GM12878 (cell line): Measurements from ENCODE around the gene C21orf58.

Experiments used
- EGR1 ChIP-seq, 2 experiments: IDR thresholded peaks; 1 replicate in 1 of 2; 2 replicates in 1 of 2; pipeline ENCODE4 v1.6.1; 2011 to 2012; ENCODE audit warnings: low read depth in 2 of 2, low read length in 2 of 2, borderline replicate concordance in 1 of 2, mild to moderate bottlenecking in 1 of 2, moderate library complexity in 1 of 2
- EP300 ChIP-seq, 2 experiments: fragments of 150-350 bp in 1 of 2; IDR thresholded peaks; 2 replicates each; pipeline ENCODE4 v1.6.1; 2011 to 2012; ENCODE audit warnings: low read depth in 2 of 2, low read length in 2 of 2, borderline replicate concordance in 1 of 2, improper control_type of control experiment in 1 of 2, inconsistent platforms in 1 of 2; ENCODE audit not compliant: control insufficient read depth in 1 of 2
- ETV6 ChIP-seq, 2 experiments: fragments of 450-650 bp in 1 of 2; IDR thresholded peaks in 1 of 2; conservative IDR thresholded peaks in 1 of 2; 2 replicates each; pipeline ENCODE4 v1.6.1; 2014; ENCODE audit warnings: antibody characterized with exemption in 1 of 2, borderline replicate concordance in 1 of 2, low read depth in 1 of 2, mild to moderate bottlenecking in 1 of 2, moderate library complexity in 1 of 2
- GABPA ChIP-seq: IDR thresholded peaks from 2 replicates; pipeline ENCODE4 v1.6.1; 2014; ENCODE audit warnings: antibody characterized with exemption, low read depth, mild to moderate bottlenecking, inconsistent platforms
- HCFC1 ChIP-seq: fragments of 150-350 bp; IDR thresholded peaks from 2 replicates; pipeline ENCODE4 v1.6.1; 2014; ENCODE audit warnings: low read length
- IKZF1 ChIP-seq: fragments of 450-650 bp; conservative IDR thresholded peaks from 2 replicates; pipeline ENCODE4 v1.6.1; 2017; ENCODE audit warnings: antibody characterized with exemption, mild to moderate bottlenecking
- POLR2A ChIP-seq: IDR thresholded peaks from 2 replicates; pipeline ENCODE4 v1.6.1; 2011; ENCODE audit warnings: low read depth, mild to moderate bottlenecking, low read length
- POLR2AphosphoS5 ChIP-seq: IDR thresholded peaks from 2 replicates; pipeline ENCODE4 v1.6.1; 2011; ENCODE audit warnings: mild to moderate bottlenecking, low read length, inconsistent platforms
- RAD51 ChIP-seq: fragments of 450-650 bp; IDR thresholded peaks from 2 replicates; pipeline ENCODE4 v1.6.1; 2016; ENCODE audit warnings: moderate library complexity, mild to moderate bottlenecking, inconsistent platforms
- SMARCA5 ChIP-seq: fragments of 450-650 bp; IDR thresholded peaks from 2 replicates; pipeline ENCODE4 v1.6.1; 2017; ENCODE audit warnings: mild to moderate bottlenecking
- TARDBP ChIP-seq: IDR thresholded peaks from 2 replicates; pipeline ENCODE4 v1.6.1; 2016; ENCODE audit warnings: borderline replicate concordance
- TCF12 ChIP-seq: IDR thresholded peaks from 2 replicates; pipeline ENCODE4 v1.6.1; 2011; ENCODE audit warnings: low read depth, mild to moderate bottlenecking, low read length
- YBX1 ChIP-seq: fragments of 450-650 bp; IDR thresholded peaks from 2 replicates; pipeline ENCODE4 v1.6.1; 2016; ENCODE audit warnings: antibody characterized with exemption
- TF ChIP-seq, protein P1 (sequence below), 3 experiments: IDR thresholded peaks in 2 of 3; conservative IDR thresholded peaks in 1 of 3; 2 replicates each; pipeline ENCODE4 v1.5.1; 2011; ENCODE audit warnings: low read depth in 3 of 3, low read length in 3 of 3, mild to moderate bottlenecking in 3 of 3, control low read depth in 2 of 3, moderate library complexity in 2 of 3, inconsistent platforms in 1 of 3, mixed read lengths in 1 of 3; ENCODE audit not compliant: control insufficient read depth in 2 of 3, insufficient read depth in 1 of 3; ENCODE audit errors: extremely low read depth in 1 of 3

DNA sequence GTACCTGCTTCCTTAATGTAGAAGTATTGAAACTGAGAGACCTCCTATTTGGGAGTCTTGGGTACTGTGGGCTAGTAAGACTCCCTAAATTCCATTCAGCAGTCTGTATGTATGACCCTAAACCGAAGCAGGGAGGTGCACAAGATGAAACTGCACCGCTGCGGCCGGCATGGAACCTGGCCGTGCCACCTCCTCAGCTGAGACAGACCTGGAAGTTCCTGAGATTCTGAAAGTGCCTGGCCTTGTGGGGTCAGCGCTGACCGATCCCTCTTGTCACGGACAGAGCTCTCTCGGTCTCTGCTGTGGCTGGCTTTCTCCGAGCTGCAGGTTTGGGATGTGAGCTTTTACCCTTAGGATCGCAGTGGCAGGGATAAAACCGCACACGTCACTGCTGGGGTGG, 27.3 kb upstream of the C21orf58 start:
- TF ChIP-seq POLR2A (no peak), ETV6 (conservative IDR thresholded peaks at IDR 0.05 in 1 of 2, IDR thresholded peaks at IDR 0.05 in 1 of 2; ENCODE audit: borderline replicate concordance in 1 of 2, low read depth in 1 of 2) (no peak), YBX1 (no peak), EGR1 (IDR thresholded peaks at IDR 0.05; ENCODE audit: borderline replicate concordance in 1 of 2, low read depth in 2 of 2, low read length in 2 of 2) (no peak), IKZF1 (no peak), GABPA (no peak), SMARCA5 (no peak), HCFC1 (no peak), RAD51 (no peak), TCF12 (no peak), TARDBP (no peak), EP300 (IDR thresholded peaks at IDR 0.05; ENCODE audit: borderline replicate concordance in 1 of 2, control insufficient read depth in 1 of 2, low read depth in 2 of 2, low read length in 2 of 2) (no peak), POLR2AphosphoS5 (no peak)
- TF ChIP-seq, protein P1, sequence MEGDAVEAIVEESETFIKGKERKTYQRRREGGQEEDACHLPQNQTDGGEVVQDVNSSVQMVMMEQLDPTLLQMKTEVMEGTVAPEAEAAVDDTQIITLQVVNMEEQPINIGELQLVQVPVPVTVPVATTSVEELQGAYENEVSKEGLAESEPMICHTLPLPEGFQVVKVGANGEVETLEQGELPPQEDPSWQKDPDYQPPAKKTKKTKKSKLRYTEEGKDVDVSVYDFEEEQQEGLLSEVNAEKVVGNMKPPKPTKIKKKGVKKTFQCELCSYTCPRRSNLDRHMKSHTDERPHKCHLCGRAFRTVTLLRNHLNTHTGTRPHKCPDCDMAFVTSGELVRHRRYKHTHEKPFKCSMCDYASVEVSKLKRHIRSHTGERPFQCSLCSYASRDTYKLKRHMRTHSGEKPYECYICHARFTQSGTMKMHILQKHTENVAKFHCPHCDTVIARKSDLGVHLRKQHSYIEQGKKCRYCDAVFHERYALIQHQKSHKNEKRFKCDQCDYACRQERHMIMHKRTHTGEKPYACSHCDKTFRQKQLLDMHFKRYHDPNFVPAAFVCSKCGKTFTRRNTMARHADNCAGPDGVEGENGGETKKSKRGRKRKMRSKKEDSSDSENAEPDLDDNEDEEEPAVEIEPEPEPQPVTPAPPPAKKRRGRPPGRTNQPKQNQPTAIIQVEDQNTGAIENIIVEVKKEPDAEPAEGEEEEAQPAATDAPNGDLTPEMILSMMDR (IDR thresholded peaks at IDR 0.05 in 2 of 3, conservative IDR thresholded peaks at IDR 0.05 in 1 of 3; ENCODE audit: control insufficient read depth in 2 of 3, extremely low read depth in 1 of 3, insufficient read depth in 1 of 3, low read depth in 3 of 3, low read length in 3 of 3) = no peak
